ENCODE results near the gene ADAM12.

ADAM12 gene

GRCh38 chr10:126115886-126116285, 272.4 kb downstream of the ADAM12 start:
- no peaks in the 10 kb centered on the region for H3K36me3 ChIP-seq (ENCODE audit: insufficient read depth, low read length)
- no peaks in the 10 kb centered on the region for H3K79me2 ChIP-seq (ENCODE audit: insufficient read depth, low read length)
- no peaks in the 10 kb centered on the region for H3F3A ChIP-seq (ENCODE audit: low read depth)
- no peak for TF ChIP-seq EZH2phosphoT487 (IDR thresholded peaks at IDR 0.05; ENCODE audit: borderline replicate concordance)
- no peak for TF ChIP-seq CTCF (conservative IDR thresholded peaks at IDR 0.05; ENCODE audit: low read length)
- H4K20me1 ChIP-seq (ENCODE audit: insufficient read depth, low read length, poor library complexity, severe bottlenecking): no peaks in the 10 kb centered on the region
- H3K9ac ChIP-seq (ENCODE audit: low read depth, low read length, poor library complexity, severe bottlenecking): no peak overlapping the region
- H3K9me3 ChIP-seq (ENCODE audit: insufficient read depth, low read depth, low read length): no peaks in the 10 kb centered on the region; the same call in 1 of the 2 replicates
- no peak overlapping the region for H2AFZ ChIP-seq (ENCODE audit: low read length)
- no peaks in the 10 kb centered on the region for H3K9me2 ChIP-seq (replicated peaks; ENCODE audit: low read depth, low read length)
- H3K4me1 ChIP-seq (ENCODE audit: insufficient read depth, low read length, poor library complexity, severe bottlenecking): no peaks in the 10 kb centered on the region
- no peak overlapping the region for H3K4me2 ChIP-seq (ENCODE audit: low read depth, low read length, poor library complexity, severe bottlenecking)
- no peak overlapping the region for H3K4me3 ChIP-seq (ENCODE audit: low read length, poor library complexity, severe bottlenecking)
- no peaks in the 10 kb centered on the region for H3K27me3 ChIP-seq (ENCODE audit: insufficient read depth, low read length, poor library complexity, severe bottlenecking)

GRCh38 chr10:126114884-126115555, 273.3 kb downstream of the ADAM12 start:
- Histone ChIP-seq H3K4me2 (ENCODE audit: low read depth, low read length, poor library complexity, severe bottlenecking) (no peak overlapping the region), H3F3A (ENCODE audit: low read depth) (no peaks in the 10 kb centered on the region)

GRCh38 chr10:126111516-126111915, 276.8 kb downstream of the ADAM12 start:
- Histone ChIP-seq H2AFZ (ENCODE audit: low read length) (no peak overlapping the region), H3K4me2 (ENCODE audit: low read depth, low read length, poor library complexity, severe bottlenecking) (no peak overlapping the region), H3K79me2 (ENCODE audit: insufficient read depth, low read length) (no peaks in the 10 kb centered on the region), H3K9ac (ENCODE audit: low read depth, low read length, poor library complexity, severe bottlenecking) (no peak overlapping the region), H3K4me3 (ENCODE audit: low read length, poor library complexity, severe bottlenecking) (no peak overlapping the region), H4K20me1 (ENCODE audit: insufficient read depth, low read length, poor library complexity, severe bottlenecking) (no peaks in the 10 kb centered on the region), H3K9me2 (replicated peaks; ENCODE audit: low read depth, low read length) (no peaks in the 10 kb centered on the region), H3K27me3 (ENCODE audit: insufficient read depth, low read length, poor library complexity, severe bottlenecking) (no peaks in the 10 kb centered on the region), H3K36me3 (ENCODE audit: insufficient read depth, low read length) (no peaks in the 10 kb centered on the region), H3K4me1 (ENCODE audit: insufficient read depth, low read length, poor library complexity, severe bottlenecking) (no peaks in the 10 kb centered on the region), H3F3A (ENCODE audit: low read depth) (no peaks in the 10 kb centered on the region), H3K9me3 (ENCODE audit: insufficient read depth, low read depth, low read length) (no peaks in the 10 kb centered on the region; the same call in 1 of the 2 replicates)
- TF ChIP-seq CTCF (conservative IDR thresholded peaks at IDR 0.05; ENCODE audit: low read length) (no peak), EZH2phosphoT487 (IDR thresholded peaks at IDR 0.05; ENCODE audit: borderline replicate concordance) (no peak)

More at GRCh38 chr10:126114884-126115555, 273.3 kb downstream of the ADAM12 start:
- no peaks in the 10 kb centered on the region for H3K36me3 ChIP-seq (ENCODE audit: insufficient read depth, low read length)
- no peak overlapping the region for H2AFZ ChIP-seq (ENCODE audit: low read length)
- no peak overlapping the region for H3K4me3 ChIP-seq (ENCODE audit: low read length, poor library complexity, severe bottlenecking)
- H3K79me2 ChIP-seq (ENCODE audit: insufficient read depth, low read length): no peaks in the 10 kb centered on the region
- no peak overlapping the region for H3K9ac ChIP-seq (ENCODE audit: low read depth, low read length, poor library complexity, severe bottlenecking)
- no peaks in the 10 kb centered on the region; the same call in 1 of the 2 replicates for H3K9me3 ChIP-seq (ENCODE audit: insufficient read depth, low read depth, low read length)
- no peaks in the 10 kb centered on the region for H3K27me3 ChIP-seq (ENCODE audit: insufficient read depth, low read length, poor library complexity, severe bottlenecking)
- H3K4me1 ChIP-seq (ENCODE audit: insufficient read depth, low read length, poor library complexity, severe bottlenecking): no peaks in the 10 kb centered on the region
- no peaks in the 10 kb centered on the region for H3K9me2 ChIP-seq (replicated peaks; ENCODE audit: low read depth, low read length)
- TF ChIP-seq CTCF (conservative IDR thresholded peaks at IDR 0.05; ENCODE audit: low read length) (no peak), EZH2phosphoT487 (IDR thresholded peaks at IDR 0.05; ENCODE audit: borderline replicate concordance) (no peak)
- H4K20me1 ChIP-seq (ENCODE audit: insufficient read depth, low read length, poor library complexity, severe bottlenecking): no peaks in the 10 kb centered on the region

Measured in Loucy (cell line).